Tibial nerve (tissue), 4 donors: ENCODE results near the gene PNPLA1. TPM values are rescaled to one million over a fixed set of nuclear protein-coding genes. Genes with fewer than 3 reads are reported as not detected.

ENCODE experiments used
- DNase-seq, 2 donors: peaks; one replicate each; pipeline ENCODE4 v3.0.0-alpha.2; 2019; ENCODE audit warnings: low spot score in 2 of 2
- H3K27ac ChIP-seq, 4 donors: fragments of 200-600 bp; sonication (generic) in 3 of 4; one replicate each; pipeline ENCODE4 v1.5.1; 2017 to 2019; ENCODE audit warnings: mild to moderate bottlenecking in 1 of 4
- H3K27me3 ChIP-seq, 2 donors: fragments of 200-600 bp; sonication (generic) in 1 of 2; one replicate each; pipeline versions ENCODE4 v1.5.1 to v1.6.0; 2017 to 2019
- H3K36me3 ChIP-seq, 3 donors: fragments of 200-600 bp; sonication (generic); one replicate each; pipeline ENCODE4 v1.5.1; 2018 to 2019
- H3K4me1 ChIP-seq, 4 donors: fragments of 200-600 bp; sonication (generic) in 3 of 4; one replicate each; pipeline ENCODE4 v1.5.1; 2017 to 2019
- H3K4me3 ChIP-seq, 4 donors: fragments of 200-600 bp; sonication (generic) in 3 of 4; one replicate each; pipeline ENCODE4 v1.5.1; 2017 to 2019; ENCODE audit warnings: mild to moderate bottlenecking in 1 of 4, moderate library complexity in 1 of 4
- H3K9me3 ChIP-seq, 4 donors: fragments of 200-600 bp; sonication (generic) in 3 of 4; one replicate each; pipeline ENCODE4 v1.5.1; 2017 to 2019
- CTCF ChIP-seq, 5 experiments: fragments of 200-600 bp in 3 of 5; fragments of 450-650 bp in 2 of 5; sonication (generic) in 3 of 5; IDR thresholded peaks; one replicate each; pipeline ENCODE4 v1.5.1; 2016 to 2019; ENCODE audit warnings: antibody characterized with exemption in 5 of 5, mild to moderate bottlenecking in 3 of 5, moderate library complexity in 2 of 5
- EP300 ChIP-seq, 2 donors: sonication (generic); formaldehyde crosslinking; IDR thresholded peaks; one replicate each; pipeline ENCODE4 v1.6.1; 2017; ENCODE audit warnings: antibody characterized with exemption in 2 of 2, mild to moderate bottlenecking in 1 of 2
- POLR2A ChIP-seq, 2 donors: fragments of 450-650 bp; IDR thresholded peaks; one replicate each; pipeline ENCODE4 v1.6.1; 2017; ENCODE audit warnings: antibody characterized with exemption in 2 of 2, mild to moderate bottlenecking in 2 of 2, moderate library complexity in 2 of 2
- WGBS, 2 donors: methylation state at CpG; one replicate each; pipeline ENCODE4 v1.1.5; 2018; 5-methylcytosine and 5-hydroxymethylcytosine counted together
- total RNA-seq, 4 donors: library from RNA; depleted of rRNA; stranded (reverse); fragments of >200 nt; gene quantifications; one replicate each; pipeline ENCODE4 v1.1.0, GENCODE V29; 2016

PNPLA1 gene
- total RNA-seq, 4 donors from 2014 or later = 0.21 to 0.30 TPM; not detected in 2

- TF ChIP-seq POLR2A (IDR thresholded peaks at IDR 0.05) (no peak), EP300 (IDR thresholded peaks at IDR 0.05) (no peak), CTCF (IDR thresholded peaks at IDR 0.05) (no peak)
- WGBS, 2 donors = 88 to 93% methylated on average over 7 of the region's 7 CpGs
- Histone ChIP-seq H3K4me1 (peaks cover 0 to 20% (median 7%) of the 10 kb centered on the region in 4 donors), H3K27ac (no peak overlapping the region), H3K27me3 (no peaks in the 10 kb centered on the region), H3K4me3 (no peak overlapping the region), H3K9me3 (no peaks in the 10 kb centered on the region), H3K36me3 (no peaks in the 10 kb centered on the region)
- DNase-seq = no peak
Observed at GRCh38 chr6:36297511-36297910, 27.7 kb downstream of the PNPLA1 start.

- no peak for DNase-seq
- no peak for TF ChIP-seq POLR2A (IDR thresholded peaks at IDR 0.05)
- no peak for TF ChIP-seq CTCF (IDR thresholded peaks at IDR 0.05)
- TF ChIP-seq EP300 (IDR thresholded peaks at IDR 0.05) = no peak
- Histone ChIP-seq H3K36me3 (no peaks in the 10 kb centered on the region), H3K27ac (no peak overlapping the region), H3K27me3 (no peaks in the 10 kb centered on the region), H3K4me1 (peaks cover 0 to 25% (median 7%) of the 10 kb centered on the region in 4 donors), H3K4me3 (no peak overlapping the region), H3K9me3 (no peaks in the 10 kb centered on the region)
- 83 to 87% methylated on average over 4 of the region's 4 CpGs for WGBS, 2 donors
Observed at GRCh38 chr6:36298027-36298426, 28.2 kb downstream of the PNPLA1 start.

GRCh38 chr6:36301085-36301658 is 31.3 kb downstream of the PNPLA1 start:
- Histone ChIP-seq H3K4me1 (peaks cover 0 to 26% (median 7%) of the 10 kb centered on the region in 4 donors), H3K36me3 (no peaks in the 10 kb centered on the region), H3K27me3 (no peaks in the 10 kb centered on the region), H3K9me3 (no peaks in the 10 kb centered on the region), H3K4me3 (no peak overlapping the region), H3K27ac (peak overlapping the region in 2 of 4 donors; percentile 53 to 73)
- 70 to 74% methylated on average over 10 of the region's 10 CpGs for WGBS, 2 donors
- TF ChIP-seq CTCF (IDR thresholded peaks at IDR 0.05) (no peak), POLR2A (IDR thresholded peaks at IDR 0.05) (no peak), EP300 (IDR thresholded peaks at IDR 0.05) (no peak)
- no peak for DNase-seq

GRCh38 chr6:36301781-36302180 is 31.9 kb downstream of the PNPLA1 start:
- Histone ChIP-seq H3K4me3 (no peak overlapping the region), H3K4me1 (peaks cover 0 to 26% (median 7%) of the 10 kb centered on the region in 4 donors), H3K9me3 (no peaks in the 10 kb centered on the region), H3K27ac (peak overlapping the region in 3 of 4 donors; percentile 20 to 73 (median 53)), H3K36me3 (no peaks in the 10 kb centered on the region), H3K27me3 (no peaks in the 10 kb centered on the region)
- DNase-seq = peak in 1 of 2 donors; percentile 42
- no peak for TF ChIP-seq CTCF (IDR thresholded peaks at IDR 0.05)
- TF ChIP-seq EP300 (IDR thresholded peaks at IDR 0.05) = peak in 1 of 2 donors; percentile 41
- WGBS, 2 donors = 49 to 72% methylated on average over 7 of the region's 7 CpGs

- H3K27me3 ChIP-seq = no peaks in the 10 kb centered on the region
- TF ChIP-seq EP300 (IDR thresholded peaks at IDR 0.05) (peak in 1 of 2 donors; percentile 6), CTCF (IDR thresholded peaks at IDR 0.05) (peak; percentile 83 to 94 (median 91)), POLR2A (IDR thresholded peaks at IDR 0.05) (no peak)
- peak overlapping the region in 3 of 4 donors; percentile 20 to 73 (median 53) for H3K27ac ChIP-seq
- 30 to 43% methylated on average over 13 of the region's 13 CpGs for WGBS, 2 donors
- DNase-seq = peak; percentile 88 to 99
- peaks cover 0 to 26% (median 7%) of the 10 kb centered on the region in 4 donors for H3K4me1 ChIP-seq
- H3K36me3 ChIP-seq = no peaks in the 10 kb centered on the region
- H3K4me3 ChIP-seq = no peak overlapping the region
- H3K9me3 ChIP-seq = no peaks in the 10 kb centered on the region
Observed at GRCh38 chr6:36302227-36302976, 32.5 kb downstream of the PNPLA1 start.
